Osteoblast (primary cell): Measurements from ENCODE around the gene NT5DC1. TPM values are rescaled to one million over a fixed set of nuclear protein-coding genes. Genes with fewer than 3 reads are reported as not detected.

ENCODE experiments used
- DNase-seq: peaks from one replicate; pipeline ENCODE4 v3.0.0; 2011; ENCODE audit warnings: low spot score, mixed read lengths; ENCODE audit not compliant: insufficient read length; ENCODE audit errors: missing footprints
- H2AFZ ChIP-seq: 2 replicates; pipeline ENCODE4 v1.6.0; 2011; ENCODE audit warnings: mild to moderate bottlenecking, low read length
- H3K27ac ChIP-seq: 2 replicates; pipeline ENCODE4 v1.5.1; 2011; ENCODE audit warnings: mild to moderate bottlenecking, low read depth, low read length, moderate library complexity
- H3K27me3 ChIP-seq: 2 replicates; pipeline ENCODE4 v1.6.0; 2012; ENCODE audit warnings: mild to moderate bottlenecking, control low read depth, inconsistent platforms, low read length, moderate library complexity; ENCODE audit not compliant: insufficient read depth
- H3K36me3 ChIP-seq: 2 replicates; pipeline ENCODE4 v1.5.1; 2011; ENCODE audit warnings: mild to moderate bottlenecking, low read length, control low read depth, moderate library complexity; ENCODE audit not compliant: insufficient read depth
- H3K4me1 ChIP-seq: 2 replicates; pipeline ENCODE4 v1.5.1; 2011; ENCODE audit warnings: mild to moderate bottlenecking, low read length, control low read depth, moderate library complexity; ENCODE audit not compliant: insufficient read depth
- H3K4me2 ChIP-seq: 2 replicates; pipeline ENCODE4 v1.6.0; 2011; ENCODE audit warnings: mild to moderate bottlenecking, low read length; ENCODE audit not compliant: insufficient read depth
- H3K4me3 ChIP-seq: fragments of 200-600 bp; sonication (generic); 3 replicates; pipeline ENCODE4 v1.5.1; 2012; ENCODE audit warnings: mild to moderate bottlenecking, low read length, inconsistent platforms; ENCODE audit not compliant: insufficient read depth
- H3K79me2 ChIP-seq: 2 replicates; pipeline ENCODE4 v1.6.0; 2012; ENCODE audit warnings: mild to moderate bottlenecking, low read length, control low read depth, inconsistent platforms; ENCODE audit not compliant: insufficient read depth
- H3K9me3 ChIP-seq: 2 replicates; pipeline ENCODE4 v1.5.1; 2011; ENCODE audit warnings: low read depth, low read length, control low read depth
- H4K20me1 ChIP-seq: 2 replicates; pipeline ENCODE4 v1.6.0; 2012; ENCODE audit warnings: mild to moderate bottlenecking, low read length, control low read depth; ENCODE audit not compliant: insufficient read depth
- CTCF ChIP-seq: IDR thresholded peaks from 2 replicates; pipeline ENCODE4 v1.5.1; 2011; ENCODE audit warnings: mild to moderate bottlenecking, low read depth, low read length, moderate library complexity; ENCODE audit errors: extremely low read depth
- total RNA-seq: library from RNA; depleted of rRNA; stranded (reverse); fragments of >200 nt; gene quantifications from 2 replicates; pipeline ENCODE4 v1.2.3, GENCODE V29; 2012

Gene NT5DC1
- total RNA-seq, 1 donor = 7.2 TPM

- H3K4me2 ChIP-seq = no peak overlapping the region
- H3K4me3 ChIP-seq = no peak overlapping the region
- H3K36me3 ChIP-seq = no peaks in the 10 kb centered on the region
- H3K27ac ChIP-seq = no peak overlapping the region
- peaks cover 9% of the 10 kb centered on the region for H3K4me1 ChIP-seq
- no peak for TF ChIP-seq CTCF
- no peak overlapping the region for H2AFZ ChIP-seq
- no peaks in the 10 kb centered on the region for H4K20me1 ChIP-seq
- H3K27me3 ChIP-seq = no peaks in the 10 kb centered on the region
- peaks cover 12% of the 10 kb centered on the region for H3K79me2 ChIP-seq
- H3K9me3 ChIP-seq = no peaks in the 10 kb centered on the region
- no peak for DNase-seq
Measured at GRCh38 chr6:116258520-116258919, 157.9 kb downstream of the NT5DC1 start.

GRCh38 chr6:116263353-116263752 lies 162.7 kb downstream of the NT5DC1 start:
- no peak for TF ChIP-seq CTCF
- Histone ChIP-seq H3K4me3 (no peak overlapping the region), H2AFZ (no peak overlapping the region), H3K27me3 (no peaks in the 10 kb centered on the region), H3K4me2 (no peak overlapping the region), H3K79me2 (no peaks in the 10 kb centered on the region), H3K4me1 (peaks cover 24% of the 10 kb centered on the region), H3K9me3 (no peaks in the 10 kb centered on the region), H4K20me1 (no peaks in the 10 kb centered on the region), H3K36me3 (no peaks in the 10 kb centered on the region), H3K27ac (no peak overlapping the region)
- DNase-seq = no peak

- H3K27ac ChIP-seq = no peak overlapping the region
Measured at GRCh38 chr6:116265041-116265829, 164.6 kb downstream of the NT5DC1 start.

More at GRCh38 chr6:116265041-116265829, 164.6 kb downstream of the NT5DC1 start:
- no peak for DNase-seq
- Histone ChIP-seq H2AFZ (no peak overlapping the region), H3K4me2 (no peak overlapping the region), H3K9me3 (no peaks in the 10 kb centered on the region), H3K4me1 (peaks cover 29% of the 10 kb centered on the region), H3K36me3 (no peaks in the 10 kb centered on the region), H4K20me1 (no peaks in the 10 kb centered on the region), H3K4me3 (no peak overlapping the region), H3K27me3 (no peaks in the 10 kb centered on the region), H3K79me2 (no peaks in the 10 kb centered on the region)
- TF ChIP-seq CTCF = no peak
